A673 (cell line): ENCODE measurements around the gene PXN. TPM values are rescaled to one million over a fixed set of nuclear protein-coding genes. Genes with fewer than 3 reads are reported as not detected.
A peak's percentile ranks its signal among the peaks of the same experiment; 100 is the strongest.
"Not testable (repeated sequence)": the region's sequence is repeated elsewhere in the genome, so short reads cannot be mapped to it uniquely, and the experiment has no call there.

Experiments
- BruUV-seq: library from RNA; stranded (reverse); fragments of 400-500 nt; replicated peaks from 2 replicates; lab custom pipeline; 2021; lab: Mats Ljungman, UMichigan
- CTCF ChIA-PET: fragments of 300-600 bp; sonication (Branson Sonifier 250); formaldehyde crosslinking; loops from one replicate; lab custom pipeline; 2022; ENCODE audit warnings: antibody characterized with exemption; lab: Charles Lee
- POLR2A ChIA-PET: fragments of 300-600 bp; sonication (Branson Sonifier 250); formaldehyde crosslinking; loops from one replicate; lab custom pipeline; 2022; ENCODE audit warnings: antibody characterized with exemption; ENCODE audit not compliant: low non-redundant PET; lab: Charles Lee
- DNase-seq: peaks from one replicate; pipeline ENCODE4 v3.0.0-alpha.2; 2015; ENCODE audit warnings: low spot score
- H3K27ac ChIP-seq: fragments of 200-600 bp; sonication (generic); 2 replicates; pipeline ENCODE4 v1.5.1; 2016; ENCODE audit warnings: mixed run types, low read depth, mild to moderate bottlenecking, mixed read lengths, antibody characterized with exemption, low read length; ENCODE audit not compliant: poor library complexity, severe bottlenecking
- H3K27me3 ChIP-seq: fragments of 200-600 bp; sonication (generic); replicated peaks from 2 replicates; pipeline ENCODE4 v1.6.1; 2017; ENCODE audit warnings: mixed run types, low read depth, mild to moderate bottlenecking, mixed read lengths, antibody characterized with exemption, low read length; ENCODE audit not compliant: insufficient read depth, poor library complexity
- H3K36me3 ChIP-seq: fragments of 200-600 bp; sonication (generic); 2 replicates; pipeline ENCODE4 v1.6.1; 2016; ENCODE audit warnings: mixed run types, mild to moderate bottlenecking, mixed read lengths, antibody characterized with exemption, low read length; ENCODE audit not compliant: insufficient read depth, poor library complexity, severe bottlenecking
- H3K4me1 ChIP-seq: fragments of 200-600 bp; sonication (generic); 2 replicates; pipeline ENCODE4 v1.6.1; 2017; ENCODE audit warnings: mixed run types, mild to moderate bottlenecking, mixed read lengths, antibody characterized with exemption, low read length; ENCODE audit not compliant: insufficient read depth, poor library complexity, severe bottlenecking
- H3K4me3 ChIP-seq: fragments of 200-600 bp; sonication (generic); 2 replicates; pipeline ENCODE4 v1.5.1; 2016; ENCODE audit warnings: low read depth, mixed run types, mild to moderate bottlenecking, mixed read lengths, low read length; ENCODE audit not compliant: poor library complexity, severe bottlenecking
- H3K9me3 ChIP-seq: fragments of 200-600 bp; sonication (generic); 2 replicates; pipeline ENCODE4 v1.6.1; 2016; ENCODE audit warnings: mixed run types, low read depth, mild to moderate bottlenecking, mixed read lengths, antibody characterized with exemption, low read length; ENCODE audit not compliant: poor library complexity, severe bottlenecking
- CTCF ChIP-seq: fragments of 300-800, 200-600 bp; sonication (generic); conservative IDR thresholded peaks from 2 replicates; pipeline ENCODE4 v1.5.1; 2017; ENCODE audit warnings: low read depth, mild to moderate bottlenecking, antibody characterized with exemption, low read length, moderate library complexity, mixed read lengths
- EZH2 ChIP-seq: fragments of 200-600 bp; sonication (generic); IDR thresholded peaks from 2 replicates; pipeline ENCODE4 v1.6.1; 2017; ENCODE audit warnings: borderline replicate concordance, low read depth, mild to moderate bottlenecking, mixed read lengths, antibody characterized with exemption, low read length; ENCODE audit not compliant: poor library complexity, severe bottlenecking
- intact Hi-C: fragments of 100-400 bp; cut with micrococcal nuclease; formaldehyde crosslinking; loops from one replicate; pipeline ENCODE4 v1.10.0; 2022; ENCODE audit not compliant: unreplicated experiment
- total RNA-seq: library from RNA; stranded (reverse); gene quantifications from 2 replicates; pipeline ENCODE4 v1.2.3, GENCODE V29; 2021

The PXN gene
- total RNA-seq, 1 experiment from 2014 or later = 127 TPM

DNA sequence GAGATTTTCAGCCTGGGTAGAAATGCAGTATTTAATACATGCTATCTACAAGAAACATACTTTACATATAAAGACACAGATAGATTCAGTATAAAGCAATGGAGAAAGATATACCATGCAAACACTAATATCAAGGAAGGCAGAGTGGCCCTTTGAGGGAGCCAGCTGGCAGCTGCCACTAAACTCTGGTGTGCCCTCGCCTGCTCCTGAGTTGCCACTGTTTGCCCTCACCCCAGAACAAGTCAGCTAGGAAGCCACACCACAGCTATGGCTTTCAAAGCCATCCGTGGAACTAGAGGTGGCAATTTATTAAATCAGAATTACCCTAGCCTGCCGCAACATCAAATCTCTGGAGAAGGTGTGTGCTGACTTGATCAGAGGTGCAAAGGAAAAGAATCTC, 18.3 kb downstream of the PXN start:
- CTCF ChIA-PET = interaction anchor here (1.0 kb wide), 1 partner anchor 19 kb away, joined by 3 read pairs; no protein-coding TSS in a partner anchor
- Histone ChIP-seq H3K27ac (peak overlapping the region; percentile 49), H3K4me1 (peaks cover 38% of the 10 kb centered on the region), H3K36me3 (no peaks in the 10 kb centered on the region), H3K4me3 (no peak overlapping the region), H3K27me3 (no peaks in the 10 kb centered on the region), H3K9me3 (no peaks in the 10 kb centered on the region)
- DNase-seq = no peak
- POLR2A ChIA-PET = interaction anchor here (0.7 kb wide), 1 partner anchor 189 kb away, joined by 4 read pairs; no protein-coding TSS in a partner anchor
- intact Hi-C loops = no loop called here
- no TSS peak for BruUV-seq
- TF ChIP-seq CTCF (no peak), EZH2 (no peak)

GRCh38 chr12:120246705-120247104, 18.8 kb downstream of the PXN start:
- BruUV-seq, DNase-seq, H3K27ac ChIP-seq, intact Hi-C loops, POLR2A ChIA-PET, H3K36me3 ChIP-seq, H3K27me3 ChIP-seq, H3K4me3 ChIP-seq, H3K9me3 ChIP-seq: not testable (repeated sequence)
- CTCF ChIA-PET = interaction anchor here (0.6 kb wide), 1 partner anchor 569 kb away, joined by 6 read pairs; no protein-coding TSS in a partner anchor
- peaks cover 38% of the 10 kb centered on the region for H3K4me1 ChIP-seq

DNA sequence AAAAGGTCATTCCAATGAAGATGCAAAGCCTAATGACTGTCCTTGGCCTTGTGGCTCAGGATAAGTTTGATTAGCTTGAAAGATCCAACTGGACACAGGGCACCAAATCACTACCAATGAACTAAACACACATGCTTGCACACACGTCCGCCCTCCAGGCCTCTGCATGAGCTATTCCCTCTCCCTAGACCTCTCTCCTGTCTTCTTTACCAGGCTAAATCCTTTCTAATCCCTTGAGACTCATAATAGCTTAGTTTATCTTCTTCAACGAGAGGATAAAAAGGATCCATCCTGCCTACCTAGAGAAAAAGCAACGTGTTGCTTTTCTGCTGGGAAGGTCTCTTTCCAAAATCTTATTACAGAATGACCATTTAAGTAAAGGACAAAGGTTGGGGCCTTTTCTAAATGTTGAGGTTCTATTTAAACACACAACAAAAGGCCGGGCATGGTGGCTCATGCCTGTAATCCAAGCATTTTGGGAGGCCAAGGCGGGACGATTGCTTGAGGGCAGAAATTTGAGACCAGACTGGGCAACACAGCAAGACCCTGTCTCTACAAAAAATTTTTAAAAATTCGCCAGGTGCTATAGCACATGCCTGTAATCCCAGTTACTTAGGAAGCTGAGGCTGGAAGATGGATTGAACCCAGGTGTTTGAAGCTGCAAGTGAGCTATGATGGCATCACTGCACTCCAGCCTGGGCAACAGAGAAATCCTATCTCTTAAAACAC, 22.4 kb downstream of the PXN start:
- peak; percentile 51 for DNase-seq
- H3K27ac ChIP-seq = no peak overlapping the region
- no TSS peak for BruUV-seq
- H3K4me3 ChIP-seq = no peak overlapping the region
- H3K4me1 ChIP-seq = peaks cover 36% of the 10 kb centered on the region
- ChIA-PET CTCF (interaction anchor here (0.5 to 1.6 kb wide), 2 partner anchors 8 to 14 kb away, joined by 3 to 4 read pairs; no protein-coding TSS in a partner anchor), POLR2A (no interaction called here)
- no peak for TF ChIP-seq CTCF
- TF ChIP-seq EZH2 = no peak
- intact Hi-C loops = no loop called here
- H3K27me3 ChIP-seq = no peaks in the 10 kb centered on the region
- no peaks in the 10 kb centered on the region for H3K36me3 ChIP-seq
- H3K9me3 ChIP-seq = no peaks in the 10 kb centered on the region
